NCI-H446 (cell line): ENCODE results near the gene AJAP1.

Experiments used
- DNase-seq, 2 experiments: peaks; one replicate each; lab custom pipeline; 2025; lab: John Stamatoyannopoulos, UW

AJAP1 gene

GRCh38 chr1:4772294-4773010 is 118.0 kb downstream of the AJAP1 start:
- no peak for DNase-seq

- no peak for DNase-seq
These were observed 118.8 kb downstream of the AJAP1 start for GRCh38 chr1:4773226-4773625.

GRCh38 chr1:4775506-4775905 is 121.1 kb downstream of the AJAP1 start:
- no peak for DNase-seq

- DNase-seq: no peak
These were observed 123.6 kb downstream of the AJAP1 start for GRCh38 chr1:4778056-4778455.

GRCh38 chr1:4781646-4782045 is 127.2 kb downstream of the AJAP1 start:
- DNase-seq: no peak

- no peak for DNase-seq
These were observed 130.4 kb downstream of the AJAP1 start for GRCh38 chr1:4784761-4785160.

GRCh38 chr1:4786055-4786454 is 131.6 kb downstream of the AJAP1 start:
- DNase-seq: no peak

GRCh38 chr1:4787551-4787950 is 133.1 kb downstream of the AJAP1 start:
- no peak for DNase-seq

GRCh38 chr1:4792565-4792964 is 138.2 kb downstream of the AJAP1 start:
- DNase-seq: no peak

- no peak for DNase-seq
These were observed 139.8 kb downstream of the AJAP1 start for GRCh38 chr1:4794020-4794780.

GRCh38 chr1:4796161-4797015 is 142.0 kb downstream of the AJAP1 start:
- DNase-seq: no peak

GRCh38 chr1:4797016-4797410 is 142.6 kb downstream of the AJAP1 start:
- no peak for DNase-seq

- no peak for DNase-seq
These were observed 143.0 kb downstream of the AJAP1 start for GRCh38 chr1:4797429-4797828.

- no peak for DNase-seq
These were observed 146.9 kb downstream of the AJAP1 start for GRCh38 chr1:4801192-4801924.

GRCh38 chr1:4802024-4802423 is 147.6 kb downstream of the AJAP1 start:
- DNase-seq: no peak

GRCh38 chr1:4803335-4803734 is 148.9 kb downstream of the AJAP1 start:
- DNase-seq: no peak

- DNase-seq: no peak
These were observed 151.6 kb downstream of the AJAP1 start for GRCh38 chr1:4805987-4806386.

GRCh38 chr1:4820543-4820942 is 166.1 kb downstream of the AJAP1 start:
- no peak for DNase-seq

GRCh38 chr1:4825800-4826450 is 171.5 kb downstream of the AJAP1 start:
- no peak for DNase-seq

GRCh38 chr1:4830707-4831106 is 176.3 kb downstream of the AJAP1 start:
- no peak for DNase-seq

GRCh38 chr1:4836574-4836973 is 182.2 kb downstream of the AJAP1 start:
- DNase-seq: no peak
